Cerebellar cortex (tissue), 1 donor: ENCODE measurements around the gene NKX6-1.

Source experiments
- DNase-seq: peaks from one replicate; pipeline ENCODE4 v3.0.0-alpha.2; 2015; ENCODE audit warnings: low spot score

Gene NKX6-1

DNA sequence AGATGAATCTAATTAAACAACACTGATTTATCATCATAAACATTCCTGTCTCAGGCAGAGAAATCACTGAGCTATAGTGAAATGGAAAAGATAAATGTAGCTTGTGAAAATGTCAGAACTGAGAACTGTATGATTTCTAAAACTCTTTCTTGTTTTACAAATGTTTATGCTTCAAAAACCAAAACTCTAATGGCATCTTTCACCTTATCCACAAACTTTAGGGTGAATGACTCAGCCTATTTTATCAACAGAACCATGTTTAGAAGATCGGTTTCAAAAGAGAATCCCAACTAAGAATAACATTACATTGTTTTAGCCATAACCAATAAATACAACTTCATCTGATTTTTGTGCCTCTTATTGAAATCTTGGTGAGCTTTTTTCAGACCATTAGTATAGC is 21.4 kb downstream of the NKX6-1 start:
- no peak for DNase-seq

GRCh38 chr4:84474107-84474506 is 25.0 kb downstream of the NKX6-1 start:
- DNase-seq = no peak

GRCh38 chr4:84472154-84472553 is 26.9 kb downstream of the NKX6-1 start:
- DNase-seq = no peak

DNA sequence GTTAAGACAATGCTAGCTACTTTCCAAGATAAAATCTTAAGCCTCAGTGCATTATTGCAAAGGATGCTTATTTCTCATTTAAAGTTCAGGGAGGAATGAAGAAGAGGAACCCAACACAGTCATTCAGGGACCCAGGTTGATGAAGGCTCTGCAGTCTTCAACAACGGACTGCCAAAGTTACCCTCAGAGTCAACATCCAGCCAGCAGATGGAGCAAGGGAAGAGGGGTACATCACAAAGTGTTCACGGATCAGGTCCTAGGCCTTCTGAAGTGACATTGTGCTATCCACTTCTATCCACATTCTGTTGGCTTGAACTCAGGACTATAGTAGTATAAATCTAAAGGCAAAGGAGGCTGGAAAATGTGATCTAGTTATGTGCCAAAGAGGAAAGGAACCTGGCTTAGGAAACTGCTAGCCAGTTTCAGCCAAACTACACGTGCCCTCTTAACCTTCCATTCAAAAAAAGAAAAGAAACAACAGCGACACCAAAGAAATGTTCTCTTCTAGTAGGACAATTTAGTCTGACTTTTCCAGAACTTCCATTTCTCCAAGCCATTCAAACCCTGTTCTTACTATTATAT is 28.8 kb downstream of the NKX6-1 start:
- peak; percentile 16 for DNase-seq

- no peak for DNase-seq
Measured at GRCh38 chr4:84467601-84468000, 31.5 kb downstream of the NKX6-1 start.

DNA sequence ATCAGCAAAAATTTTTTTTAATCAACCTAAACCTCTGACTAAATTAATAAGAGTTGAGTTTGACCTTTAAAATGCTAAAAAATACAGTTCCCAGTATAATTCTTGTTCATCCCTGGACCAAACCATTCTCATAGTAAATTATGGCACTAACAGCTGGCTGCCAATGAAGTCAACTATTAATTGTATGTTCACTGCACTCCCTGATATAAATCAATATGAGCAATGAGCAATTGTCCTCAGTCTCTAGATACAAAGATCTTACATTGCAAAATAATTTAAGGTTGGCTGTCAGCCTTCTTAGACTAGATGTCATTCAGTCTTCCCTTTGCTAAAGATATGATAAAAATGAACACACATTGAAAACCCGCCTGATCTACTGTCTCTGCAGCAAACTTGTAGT is 39.3 kb downstream of the NKX6-1 start:
- no peak for DNase-seq

GRCh38 chr4:84456157-84456556 is 42.9 kb downstream of the NKX6-1 start:
- DNase-seq = no peak

DNA sequence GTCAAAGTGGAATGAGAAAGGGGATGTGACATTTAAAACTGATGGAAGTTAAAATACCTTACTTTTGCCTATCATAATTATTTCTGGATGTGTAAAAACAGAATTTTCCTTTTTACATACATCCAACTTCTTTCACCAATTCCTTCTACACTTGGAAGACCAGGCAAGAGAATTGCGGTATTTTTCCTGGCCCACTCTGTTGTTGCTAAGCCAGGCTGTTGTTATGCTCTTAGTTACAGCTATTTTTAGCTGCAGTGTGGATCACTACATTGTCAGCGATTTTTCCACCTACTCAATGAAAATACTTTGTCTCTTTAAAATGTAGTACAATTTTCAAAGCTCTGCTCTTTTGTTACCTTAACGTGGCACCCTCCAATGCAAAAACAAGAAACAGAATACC is 43.4 kb downstream of the NKX6-1 start:
- DNase-seq = no peak

- no peak for DNase-seq
Measured at GRCh38 chr4:84451546-84451945, 47.5 kb downstream of the NKX6-1 start.

DNA sequence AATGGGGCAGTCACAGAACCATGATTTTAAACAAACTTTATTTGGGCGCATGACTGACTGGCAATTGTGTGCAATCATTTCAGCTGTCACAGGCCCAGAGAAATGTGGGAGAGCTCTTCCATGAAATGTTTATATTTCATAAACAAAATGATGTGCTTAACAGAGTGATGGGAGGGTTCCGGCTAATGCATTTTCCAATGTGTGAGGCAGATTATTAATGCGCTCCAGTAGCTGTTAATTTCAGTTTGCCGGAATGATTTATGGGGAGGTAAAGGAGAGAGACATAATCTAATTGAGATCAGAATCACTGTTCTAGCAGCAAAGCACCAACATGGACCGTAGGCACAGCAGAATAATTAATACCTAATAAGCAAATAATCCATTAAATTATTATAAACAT is 55.6 kb downstream of the NKX6-1 start:
- no peak for DNase-seq

GRCh38 chr4:84442778-84443177 is 56.3 kb downstream of the NKX6-1 start:
- DNase-seq = no peak
